Vagina (tissue), 2 donors: Measurements from ENCODE around the gene PKIG. TPM values are rescaled to one million over a fixed set of nuclear protein-coding genes. Genes with fewer than 3 reads are reported as not detected.

Experiments
- DNase-seq, 2 donors: peaks; one replicate each; pipeline ENCODE4 v3.0.0-alpha.2; 2017; ENCODE audit errors: extremely low spot score in 2 of 2
- H3K27ac ChIP-seq: fragments of 200-600 bp; sonication (generic); one replicate; pipeline ENCODE4 v1.5.1; 2019
- H3K27me3 ChIP-seq: fragments of 200-600 bp; sonication (generic); one replicate; pipeline ENCODE4 v1.5.1; 2019
- H3K36me3 ChIP-seq, 2 donors: fragments of 200-600 bp; sonication (generic); one replicate each; pipeline ENCODE4 v1.5.1; 2017 to 2019
- H3K4me1 ChIP-seq: fragments of 200-600 bp; sonication (generic); one replicate; pipeline ENCODE4 v1.5.1; 2019
- H3K4me3 ChIP-seq, 2 donors: fragments of 200-600 bp; sonication (generic); 1 replicate in 1 of 2; 2 replicates in 1 of 2; pipeline ENCODE4 v1.5.1; 2016 to 2019
- H3K9me3 ChIP-seq: fragments of 200-600 bp; sonication (generic); one replicate; pipeline ENCODE4 v1.5.1; 2019
- POLR2A ChIP-seq, 2 donors: fragments of 450-650 bp; IDR thresholded peaks; one replicate each; pipeline ENCODE4 v1.6.1; 2017; ENCODE audit warnings: antibody characterized with exemption in 2 of 2, mild to moderate bottlenecking in 2 of 2, moderate library complexity in 2 of 2
- POLR2AphosphoS5 ChIP-seq, 2 donors: sonication (generic); formaldehyde crosslinking; IDR thresholded peaks; one replicate each; pipeline ENCODE4 v1.9.0; 2017; ENCODE audit warnings: antibody characterized with exemption in 2 of 2, mild to moderate bottlenecking in 2 of 2, low read depth in 1 of 2; ENCODE audit not compliant: insufficient read depth in 1 of 2
- intact Hi-C: fragments of 100-400 bp; cut with DNase I; formaldehyde crosslinking; loops from one replicate; pipeline ENCODE4 v1.15.1; 2023
- total RNA-seq: library from RNA; depleted of rRNA; stranded (reverse); fragments of >200 nt; gene quantifications from one replicate; pipeline ENCODE4 v1.2.3, GENCODE V29; 2016
- TF ChIP-seq, protein P1 (sequence below), 3 experiments: fragments of 450-650 bp in 2 of 3; fragments of 200-600 bp in 1 of 3; sonication (generic) in 1 of 3; IDR thresholded peaks; one replicate each; pipeline ENCODE4 v1.5.1; 2017 to 2019; ENCODE audit warnings: antibody characterized with exemption in 3 of 3, mild to moderate bottlenecking in 2 of 3, moderate library complexity in 2 of 3

PKIG gene
- total RNA-seq, 1 donor from 2014 or later, result 146 TPM

DNA sequence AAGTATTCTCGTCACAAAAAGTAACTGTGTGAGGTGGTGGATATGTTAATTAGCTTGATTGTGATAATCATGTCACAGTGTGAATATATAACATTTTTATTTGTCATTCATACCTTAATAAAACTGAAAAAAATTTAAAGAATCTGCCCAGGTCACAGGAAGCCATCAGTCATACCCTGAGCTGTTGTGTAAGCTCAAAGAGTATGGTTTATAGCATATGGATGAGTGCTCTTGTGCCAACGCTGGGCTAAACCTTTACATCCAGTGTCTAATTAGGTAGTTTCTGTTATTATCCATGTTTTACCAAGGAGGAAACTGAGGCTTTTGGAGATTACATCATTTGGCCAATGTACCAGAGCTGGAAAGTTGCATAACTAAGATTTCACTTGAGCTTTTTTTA lies 11.4 kb downstream of the PKIG start:
- Histone ChIP-seq H3K36me3 (peaks cover 0 to 7% of the 10 kb centered on the region in 2 donors), H3K4me1 (peaks cover 45% of the 10 kb centered on the region), H3K4me3 (no peak overlapping the region), H3K27me3 (no peaks in the 10 kb centered on the region), H3K9me3 (no peaks in the 10 kb centered on the region), H3K27ac (no peak overlapping the region)
- DNase-seq, result no peak
- TF ChIP-seq, protein P1, sequence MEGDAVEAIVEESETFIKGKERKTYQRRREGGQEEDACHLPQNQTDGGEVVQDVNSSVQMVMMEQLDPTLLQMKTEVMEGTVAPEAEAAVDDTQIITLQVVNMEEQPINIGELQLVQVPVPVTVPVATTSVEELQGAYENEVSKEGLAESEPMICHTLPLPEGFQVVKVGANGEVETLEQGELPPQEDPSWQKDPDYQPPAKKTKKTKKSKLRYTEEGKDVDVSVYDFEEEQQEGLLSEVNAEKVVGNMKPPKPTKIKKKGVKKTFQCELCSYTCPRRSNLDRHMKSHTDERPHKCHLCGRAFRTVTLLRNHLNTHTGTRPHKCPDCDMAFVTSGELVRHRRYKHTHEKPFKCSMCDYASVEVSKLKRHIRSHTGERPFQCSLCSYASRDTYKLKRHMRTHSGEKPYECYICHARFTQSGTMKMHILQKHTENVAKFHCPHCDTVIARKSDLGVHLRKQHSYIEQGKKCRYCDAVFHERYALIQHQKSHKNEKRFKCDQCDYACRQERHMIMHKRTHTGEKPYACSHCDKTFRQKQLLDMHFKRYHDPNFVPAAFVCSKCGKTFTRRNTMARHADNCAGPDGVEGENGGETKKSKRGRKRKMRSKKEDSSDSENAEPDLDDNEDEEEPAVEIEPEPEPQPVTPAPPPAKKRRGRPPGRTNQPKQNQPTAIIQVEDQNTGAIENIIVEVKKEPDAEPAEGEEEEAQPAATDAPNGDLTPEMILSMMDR (IDR thresholded peaks at IDR 0.05), result no peak
- TF ChIP-seq POLR2AphosphoS5 (IDR thresholded peaks at IDR 0.05; ENCODE audit: insufficient read depth in 1 of 2, low read depth in 1 of 2) (no peak), POLR2A (IDR thresholded peaks at IDR 0.05) (no peak)
- intact Hi-C loops, result no loop called here

DNA sequence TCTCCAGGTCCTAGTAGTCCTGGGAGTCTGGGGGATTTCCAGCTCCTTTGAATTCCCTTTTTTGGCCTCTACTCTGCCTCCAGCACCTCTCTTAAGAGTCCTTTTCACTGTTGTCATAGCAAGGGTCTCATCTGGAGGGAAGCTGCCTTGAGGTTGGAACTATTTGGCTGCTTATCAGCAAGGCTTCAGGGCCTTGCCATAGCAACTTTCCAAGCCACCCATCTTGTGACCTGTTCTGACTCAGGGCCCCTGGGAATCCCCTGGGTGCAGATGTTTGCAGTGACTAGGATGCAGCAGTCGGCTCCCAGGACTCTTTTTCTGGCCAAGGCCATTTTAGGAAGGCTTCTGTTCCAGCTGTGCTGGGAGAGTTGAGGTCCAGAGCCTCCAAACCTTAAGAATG lies 12.4 kb downstream of the PKIG start:
- intact Hi-C loops, result no loop called here
- DNase-seq, result no peak
- Histone ChIP-seq H3K4me1 (peaks cover 55% of the 10 kb centered on the region), H3K9me3 (no peaks in the 10 kb centered on the region), H3K27ac (peak overlapping the region; percentile 57), H3K36me3 (peaks cover 0 to 7% of the 10 kb centered on the region in 2 donors), H3K4me3 (no peak overlapping the region), H3K27me3 (no peaks in the 10 kb centered on the region)
- no peak for TF ChIP-seq POLR2A (IDR thresholded peaks at IDR 0.05)
- TF ChIP-seq, protein P1 (IDR thresholded peaks at IDR 0.05), result no peak
- no peak for TF ChIP-seq POLR2AphosphoS5 (IDR thresholded peaks at IDR 0.05; ENCODE audit: insufficient read depth in 1 of 2, low read depth in 1 of 2)

DNA sequence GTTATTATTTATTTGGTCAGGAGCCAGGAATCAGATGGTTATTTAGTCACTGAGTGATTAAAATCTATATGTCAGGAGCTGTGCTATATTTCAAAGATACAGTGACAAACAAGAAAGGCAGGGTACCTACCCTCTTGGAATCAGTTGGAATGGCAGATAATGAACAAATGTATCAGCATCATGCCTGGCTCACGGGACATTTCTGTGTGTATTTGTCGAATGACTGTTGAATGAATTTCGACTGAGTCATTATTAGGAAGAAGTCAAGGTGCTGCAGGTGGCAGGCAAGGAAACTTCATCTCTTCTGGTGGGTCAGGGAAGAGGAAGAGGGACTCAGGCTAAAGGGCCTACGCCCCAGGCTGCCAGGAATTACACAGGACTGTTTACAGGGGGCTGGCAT lies 13.6 kb downstream of the PKIG start:
- TF ChIP-seq POLR2AphosphoS5 (IDR thresholded peaks at IDR 0.05; ENCODE audit: insufficient read depth in 1 of 2, low read depth in 1 of 2), result no peak
- TF ChIP-seq, protein P1 (IDR thresholded peaks at IDR 0.05), result no peak
- no peak for TF ChIP-seq POLR2A (IDR thresholded peaks at IDR 0.05)
- no peak overlapping the region for H3K4me3 ChIP-seq
- intact Hi-C loops, result no loop called here

DNA sequence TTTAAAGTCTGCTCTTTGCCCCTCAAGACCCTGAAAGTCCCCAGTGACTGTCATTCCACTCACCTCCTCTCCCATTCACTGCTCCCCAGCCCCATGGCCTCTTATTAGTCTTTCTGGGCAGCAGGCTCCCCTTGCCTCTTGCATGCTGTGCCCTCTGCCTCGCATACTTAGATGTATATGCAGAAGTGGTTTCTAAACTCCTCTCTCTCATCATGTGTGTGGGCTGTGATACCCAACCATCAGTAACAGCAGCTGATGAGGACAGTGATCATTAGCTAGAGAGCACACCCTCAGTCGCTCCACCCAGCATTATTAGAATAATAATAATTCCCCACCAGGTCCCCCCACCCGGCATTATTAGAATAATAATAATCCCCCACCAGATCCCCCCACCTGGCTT lies 14.5 kb downstream of the PKIG start:
- TF ChIP-seq POLR2A (IDR thresholded peaks at IDR 0.05) (no peak), POLR2AphosphoS5 (IDR thresholded peaks at IDR 0.05; ENCODE audit: insufficient read depth in 1 of 2, low read depth in 1 of 2) (no peak)
- TF ChIP-seq, protein P1 (IDR thresholded peaks at IDR 0.05), result no peak
- Histone ChIP-seq H3K36me3 (no peaks in the 10 kb centered on the region), H3K27ac (peak overlapping the region; percentile 98), H3K27me3 (no peaks in the 10 kb centered on the region), H3K4me1 (peaks cover 77% of the 10 kb centered on the region), H3K9me3 (no peaks in the 10 kb centered on the region), H3K4me3 (no peak overlapping the region)
- DNase-seq, result no peak
- intact Hi-C loops, result no loop called here

More for the DNA sequence above, 13.6 kb downstream of the PKIG start:
- DNase-seq, result no peak
- Histone ChIP-seq H3K9me3 (no peaks in the 10 kb centered on the region), H3K4me1 (peaks cover 68% of the 10 kb centered on the region), H3K27ac (peak overlapping the region; percentile 98), H3K36me3 (peaks cover 0 to under 1% of the 10 kb centered on the region in 2 donors), H3K27me3 (no peaks in the 10 kb centered on the region)

DNA sequence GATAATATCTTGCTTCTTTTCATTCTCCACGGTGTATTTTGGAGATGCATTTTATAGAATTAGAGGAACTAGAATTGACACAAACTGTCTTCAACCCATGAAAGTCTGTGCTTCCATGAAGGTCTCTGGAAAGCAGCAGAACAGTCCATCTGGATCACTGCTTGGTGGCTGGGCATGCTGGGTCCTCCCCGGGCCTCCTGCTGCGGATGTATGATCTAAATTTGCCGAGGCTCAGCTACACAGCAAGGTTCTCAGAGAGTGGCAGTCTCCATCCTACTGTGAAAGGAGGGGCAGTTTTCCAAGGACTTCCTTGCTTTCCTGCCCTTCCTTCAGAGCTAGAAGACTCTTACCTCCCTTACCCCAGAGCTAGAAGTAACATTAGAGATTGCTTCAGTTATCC lies 15.1 kb downstream of the PKIG start:
- Histone ChIP-seq H3K4me3 (no peak overlapping the region), H3K4me1 (peaks cover 83% of the 10 kb centered on the region), H3K9me3 (no peaks in the 10 kb centered on the region), H3K36me3 (no peaks in the 10 kb centered on the region), H3K27ac (peak overlapping the region; percentile 98), H3K27me3 (no peaks in the 10 kb centered on the region)
- intact Hi-C loops, result no loop called here
- TF ChIP-seq POLR2A (IDR thresholded peaks at IDR 0.05) (no peak), POLR2AphosphoS5 (IDR thresholded peaks at IDR 0.05; ENCODE audit: insufficient read depth in 1 of 2, low read depth in 1 of 2) (no peak)
- TF ChIP-seq, protein P1 (IDR thresholded peaks at IDR 0.05), result no peak
- DNase-seq, result no peak
